DMS114 treated with DMSO at 0.1 percent for 48 hours (cell line): ENCODE results near the gene RBM12.

Experiments
- DNase-seq: peaks from one replicate; lab custom pipeline; 2025; ENCODE audit not compliant: unreplicated experiment; lab: John Stamatoyannopoulos, UW

The RBM12 gene

DNA sequence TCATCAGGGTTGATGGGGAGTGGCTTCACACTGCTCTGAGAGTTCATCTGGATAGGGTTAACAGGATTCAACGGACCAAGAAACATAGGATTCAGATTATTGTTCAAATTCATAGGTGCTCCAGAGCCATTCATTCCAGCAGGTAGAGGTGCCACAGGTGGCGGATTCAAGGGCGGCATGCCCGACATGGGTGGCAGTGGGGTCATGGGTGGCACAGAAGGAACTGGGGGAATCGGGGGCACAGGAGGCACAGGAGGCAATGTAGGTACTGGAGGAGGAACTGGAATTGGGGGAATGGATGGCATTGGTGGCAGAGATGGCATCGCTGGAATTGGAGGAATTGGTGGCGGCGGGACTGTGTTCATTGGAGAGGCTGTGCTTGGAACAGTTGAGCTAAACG lies 10.3 kb downstream of the RBM12 start:
- DNase-seq, result no peak

DNA sequence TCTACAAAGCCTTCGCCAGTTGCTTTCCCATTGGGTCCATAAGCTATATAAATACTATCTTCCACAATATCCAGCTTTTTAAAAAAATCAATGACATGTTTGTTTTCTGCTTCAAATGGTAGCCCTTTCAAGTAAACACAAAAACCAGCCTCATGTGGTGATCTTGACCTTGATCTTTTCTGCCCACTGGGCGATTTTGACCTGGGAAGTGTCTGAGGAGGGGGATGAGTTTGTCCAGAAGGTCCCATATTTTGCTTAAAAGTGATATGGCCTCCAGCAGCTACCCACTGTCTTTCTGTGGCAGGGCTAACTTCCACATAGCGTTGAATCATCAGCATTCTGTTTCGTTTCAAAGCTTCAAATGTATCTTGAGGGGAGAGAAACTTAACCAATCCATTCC lies 10.8 kb downstream of the RBM12 start:
- no peak for DNase-seq

DNA sequence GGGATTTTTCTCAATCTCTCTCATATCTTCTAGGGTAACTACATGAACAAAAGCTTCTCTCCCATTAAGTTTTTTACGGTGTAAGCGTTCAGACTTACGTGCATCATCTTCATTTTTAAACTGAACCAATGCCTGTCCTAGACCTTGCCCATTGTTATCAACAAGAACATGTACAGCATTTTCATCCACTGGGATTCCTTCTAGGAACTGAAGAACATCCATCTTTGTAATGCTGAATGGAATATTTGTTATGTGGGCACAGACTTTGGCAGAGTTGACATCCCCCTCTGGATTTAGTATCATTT lies 11.3 kb downstream of the RBM12 start:
- DNase-seq, result no peak

DNA sequence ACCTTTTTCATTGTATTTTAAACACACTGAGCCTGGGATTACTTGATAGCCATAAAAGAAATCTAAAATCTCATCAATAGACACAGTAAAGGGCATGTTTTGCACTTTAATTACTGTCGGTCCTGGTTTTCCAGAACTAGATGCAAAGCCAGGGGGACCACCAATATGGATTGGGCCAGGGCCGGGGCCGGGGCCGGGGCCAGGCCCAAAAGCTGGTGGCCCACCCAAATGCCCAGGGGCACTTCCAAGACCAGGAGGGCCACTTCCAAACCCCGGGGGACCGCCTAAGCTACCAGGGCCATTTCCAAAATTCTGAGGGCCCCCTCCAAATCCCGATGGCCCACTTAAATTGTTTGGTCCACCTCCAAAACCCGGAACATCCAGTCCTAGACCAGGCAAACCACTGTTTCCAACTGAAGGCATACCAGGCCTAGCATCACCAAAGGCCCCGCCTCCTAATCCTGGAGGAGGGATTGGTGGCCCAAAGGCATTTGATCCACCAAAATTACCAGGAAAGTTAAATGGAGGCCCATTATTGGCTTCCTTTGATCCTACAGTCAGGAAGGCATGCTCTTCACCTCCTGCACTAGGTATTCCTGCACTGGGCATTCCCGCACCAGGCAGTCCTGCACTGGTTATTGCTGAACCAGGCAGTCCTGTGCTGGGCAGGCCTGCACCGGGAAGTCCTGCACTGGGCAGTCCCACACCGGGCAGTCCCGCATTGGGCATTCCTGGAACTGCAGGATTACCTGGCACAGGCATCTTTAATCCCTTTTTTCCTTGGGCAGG lies 11.9 kb downstream of the RBM12 start:
- no peak for DNase-seq

DNA sequence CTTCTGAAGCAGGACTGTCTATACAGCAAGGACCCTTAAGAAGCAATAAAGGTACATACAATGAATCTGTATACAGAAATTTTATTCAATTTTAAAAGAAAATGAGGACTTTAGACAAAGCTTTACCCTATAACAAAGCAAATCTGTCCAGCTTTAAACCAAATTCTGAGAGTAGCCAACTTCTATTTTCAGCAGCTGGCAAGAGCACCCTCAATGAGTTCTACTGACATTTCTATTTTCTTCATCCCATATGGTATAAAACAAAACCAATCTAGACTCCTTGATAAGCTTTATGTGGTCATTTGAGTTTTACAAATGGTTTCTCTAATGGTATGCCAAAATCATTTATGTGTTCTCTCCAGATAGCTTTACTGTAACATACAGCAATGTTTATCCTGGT lies 12.7 kb downstream of the RBM12 start:
- no peak for DNase-seq

DNA sequence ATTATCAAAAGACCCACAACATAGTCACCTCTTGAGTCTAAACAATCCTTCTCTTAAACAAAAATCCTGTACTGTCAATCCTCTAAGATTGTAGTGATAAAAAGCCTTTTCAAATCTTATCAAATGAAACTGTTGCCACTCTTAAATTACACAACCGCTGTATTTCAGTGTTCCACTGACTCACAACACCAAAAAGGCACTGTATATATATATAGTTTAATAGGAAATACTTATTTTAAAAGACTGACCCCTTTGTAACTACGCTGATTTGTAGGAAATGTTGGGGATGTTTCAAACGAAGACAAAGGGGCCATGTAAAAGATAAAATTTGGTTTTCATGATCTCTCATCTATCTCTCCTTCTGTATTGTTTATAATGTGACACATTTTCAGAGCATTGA lies 14.1 kb downstream of the RBM12 start:
- DNase-seq, result no peak

DNA sequence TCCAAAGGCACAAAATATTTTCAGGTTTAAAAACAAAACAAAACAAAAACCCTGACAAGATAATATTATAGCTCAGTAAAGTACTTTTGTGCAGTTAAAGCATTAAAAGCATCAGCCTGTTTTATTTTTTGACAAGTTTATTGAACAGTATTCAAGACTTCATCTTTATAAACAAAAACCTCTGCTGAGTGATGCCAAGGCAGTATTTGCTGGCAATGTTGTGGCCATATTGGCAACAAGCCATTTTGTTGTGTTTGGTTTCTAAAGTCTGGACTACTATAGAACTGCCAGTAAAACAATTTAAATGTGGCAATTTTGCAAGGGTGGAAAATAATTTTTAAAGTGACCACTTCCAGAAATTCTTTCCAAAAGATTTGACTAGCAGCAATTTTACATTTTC lies 15.9 kb downstream of the RBM12 start:
- DNase-seq, result no peak

DNA sequence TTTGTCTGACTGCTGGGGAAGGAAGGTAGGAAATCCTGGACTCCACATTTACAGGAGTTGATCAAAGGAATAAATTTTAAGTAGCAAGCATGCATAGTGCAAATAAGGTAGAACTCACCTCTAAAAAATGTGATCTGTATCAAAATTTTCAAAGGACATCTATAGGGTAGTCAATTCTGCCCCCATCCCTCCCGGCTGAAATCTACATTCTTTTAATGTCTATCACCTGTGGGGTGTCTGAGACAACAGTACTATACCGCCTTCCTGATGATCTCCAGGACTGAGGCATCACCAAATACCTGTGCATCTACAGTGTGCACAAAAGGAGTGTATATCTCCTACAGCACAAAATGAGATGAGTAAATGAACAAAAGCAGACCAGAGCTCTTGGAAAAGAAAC lies 19.9 kb downstream of the RBM12 start:
- DNase-seq, result no peak

DNA sequence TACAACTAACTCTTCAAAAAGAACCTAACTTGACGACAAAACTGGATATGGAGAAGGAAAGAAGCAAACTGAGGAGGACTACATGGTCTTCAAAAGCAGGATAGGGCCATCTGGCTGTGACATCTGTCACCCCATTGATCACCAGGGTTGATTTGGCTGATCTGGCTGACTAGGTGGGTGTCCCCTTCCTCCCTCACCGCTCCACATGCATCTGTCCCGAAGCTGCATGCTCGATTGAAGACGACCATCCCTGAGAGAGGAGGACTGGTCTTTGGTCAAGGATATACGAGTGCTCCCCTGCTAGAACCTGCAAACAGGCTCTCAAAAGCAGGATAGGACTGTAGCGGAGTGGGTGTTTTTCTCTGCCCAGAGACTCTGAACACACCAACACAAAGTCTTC lies 21.7 kb downstream of the RBM12 start:
- no peak for DNase-seq

DNA sequence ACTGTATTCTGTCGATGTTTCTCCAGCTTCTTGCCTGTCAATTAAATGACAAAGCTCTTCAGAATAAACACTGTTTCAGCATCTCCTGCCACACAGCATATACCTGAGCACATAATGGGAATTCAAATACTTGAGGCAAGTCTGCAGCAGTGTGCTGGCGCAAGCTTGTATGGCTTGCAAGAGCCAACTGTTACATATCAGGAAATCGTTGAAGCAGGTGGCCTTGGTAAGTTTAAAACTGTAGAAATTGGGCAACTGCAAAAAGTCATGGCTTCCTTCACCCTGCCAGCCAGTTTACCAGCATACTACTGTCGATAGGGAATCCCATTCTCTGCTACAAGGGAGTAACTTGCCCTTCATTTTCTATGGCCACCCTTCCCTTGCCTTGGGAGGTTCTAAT lies 23.0 kb downstream of the RBM12 start:
- no peak for DNase-seq

DNA sequence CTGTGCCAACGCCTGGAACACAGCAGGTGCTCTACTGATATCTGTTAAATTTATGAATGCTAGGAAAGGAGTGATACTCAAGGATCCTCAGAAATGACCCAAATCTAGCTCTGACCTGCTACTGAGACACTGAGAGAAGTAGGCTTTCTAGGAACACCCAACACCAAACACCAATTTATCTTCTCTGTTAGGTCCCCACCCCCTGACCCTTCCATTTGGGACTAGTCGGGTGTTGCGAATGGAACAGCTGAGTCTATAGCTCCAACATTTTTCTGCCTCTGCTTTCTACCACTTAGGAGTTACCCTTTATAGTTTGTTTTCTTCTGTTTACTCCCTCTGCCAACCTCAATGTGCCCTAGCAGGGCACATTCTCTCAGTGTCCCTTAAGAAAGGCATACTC lies 24.0 kb downstream of the RBM12 start:
- DNase-seq, result no peak

DNA sequence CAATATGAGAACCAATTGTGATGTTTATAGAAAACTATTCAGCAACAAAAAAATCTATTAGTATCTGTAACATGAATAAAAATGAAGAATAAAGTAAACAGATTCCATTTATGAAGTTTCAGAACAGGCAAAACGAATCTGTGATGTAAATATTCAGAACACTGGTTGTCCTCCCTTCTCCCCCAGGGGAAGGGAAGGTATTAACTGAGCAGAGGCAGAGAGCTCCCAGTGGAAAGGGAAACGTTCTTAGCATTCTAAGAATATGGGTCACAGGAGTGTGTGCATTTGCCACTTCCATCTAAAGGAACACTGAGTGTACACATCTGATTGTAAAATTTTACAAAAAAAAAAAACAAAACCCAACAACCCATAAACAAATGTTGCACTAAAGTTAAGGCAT lies 25.9 kb downstream of the RBM12 start:
- no peak for DNase-seq

DNA sequence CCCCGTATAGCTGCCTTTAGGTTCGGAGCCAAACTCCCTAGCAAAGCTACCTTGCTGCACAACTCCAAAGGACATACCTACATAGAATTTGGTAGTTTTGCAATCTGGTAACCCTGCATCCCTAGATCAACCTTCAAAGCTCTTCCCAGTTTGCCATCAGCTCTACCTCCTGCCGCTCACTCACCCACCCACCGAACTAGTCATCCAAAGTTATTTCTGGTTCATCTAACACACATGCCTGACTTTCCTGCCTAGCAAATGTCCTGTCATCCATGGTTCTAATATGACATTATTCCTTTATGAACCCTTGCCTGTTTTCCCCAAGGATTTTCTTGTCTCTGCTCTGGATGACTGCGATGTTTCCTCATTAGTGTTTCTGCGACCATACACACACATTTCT lies 27.4 kb downstream of the RBM12 start:
- no peak for DNase-seq

DNA sequence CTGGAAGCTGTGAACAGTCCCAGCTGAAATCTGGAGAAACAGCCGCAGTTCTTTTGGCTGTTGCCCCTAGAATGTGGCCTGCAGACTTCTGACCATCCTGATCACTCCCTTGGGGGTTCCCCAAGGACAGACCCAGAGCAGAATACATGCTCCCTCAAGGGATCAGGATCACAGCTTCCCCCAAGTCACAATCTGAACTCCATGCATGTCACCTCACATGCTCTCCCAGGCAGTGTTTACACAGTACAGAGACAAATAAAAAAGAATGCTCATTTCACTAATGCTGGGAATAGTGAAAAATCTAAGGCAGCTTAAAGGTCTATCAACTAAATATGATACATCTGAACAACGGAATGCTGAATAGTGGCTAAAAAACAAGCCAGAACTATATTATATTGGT lies 28.6 kb downstream of the RBM12 start:
- DNase-seq, result no peak

DNA sequence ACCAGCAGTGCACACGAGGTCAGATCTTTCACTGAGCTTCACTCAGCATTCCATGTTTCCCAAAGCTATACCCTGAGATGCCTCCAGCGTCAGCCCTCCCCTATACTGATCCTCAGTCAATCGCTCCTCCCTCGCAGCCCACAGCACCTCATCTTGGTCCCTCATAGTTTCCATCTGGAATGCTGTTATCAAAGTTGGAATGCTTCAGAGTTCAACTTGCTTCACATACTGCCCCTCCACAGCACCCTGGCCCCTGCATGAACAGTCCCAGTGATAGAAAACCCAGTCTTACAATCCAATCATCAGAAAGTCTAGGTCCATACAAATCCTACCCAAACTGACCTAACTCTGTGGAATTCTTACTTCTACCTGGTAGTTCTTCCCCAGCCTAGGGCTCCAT lies 29.0 kb downstream of the RBM12 start:
- no peak for DNase-seq

DNA sequence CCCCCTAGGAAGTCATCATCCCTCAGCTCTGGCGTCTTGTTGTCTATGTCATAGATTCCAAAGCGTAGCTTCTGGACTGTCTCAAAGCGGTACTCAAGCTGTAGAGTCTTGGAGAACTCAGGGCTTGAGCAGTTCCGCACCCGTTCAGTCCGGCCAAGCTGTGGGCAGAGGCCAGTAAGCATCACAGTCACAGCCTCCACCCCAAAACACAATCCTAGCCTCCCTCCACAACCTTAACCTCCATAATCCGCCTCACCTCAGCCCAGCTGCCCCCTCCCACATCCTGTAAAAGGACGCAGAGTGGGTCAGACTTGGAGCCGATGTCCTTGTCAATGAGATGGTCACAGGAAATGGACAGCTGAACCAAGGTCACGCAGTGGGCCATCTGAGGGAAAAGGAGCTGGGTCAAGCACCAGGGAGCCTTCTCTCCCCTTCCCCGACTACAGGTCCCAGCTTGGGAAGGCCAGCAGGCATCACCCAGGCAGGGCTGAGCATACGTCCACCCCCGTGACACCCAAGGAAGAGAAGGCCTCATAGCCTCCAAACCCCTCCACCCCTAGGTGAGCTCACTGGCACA lies 32.1 kb downstream of the RBM12 start:
- no peak for DNase-seq

DNA sequence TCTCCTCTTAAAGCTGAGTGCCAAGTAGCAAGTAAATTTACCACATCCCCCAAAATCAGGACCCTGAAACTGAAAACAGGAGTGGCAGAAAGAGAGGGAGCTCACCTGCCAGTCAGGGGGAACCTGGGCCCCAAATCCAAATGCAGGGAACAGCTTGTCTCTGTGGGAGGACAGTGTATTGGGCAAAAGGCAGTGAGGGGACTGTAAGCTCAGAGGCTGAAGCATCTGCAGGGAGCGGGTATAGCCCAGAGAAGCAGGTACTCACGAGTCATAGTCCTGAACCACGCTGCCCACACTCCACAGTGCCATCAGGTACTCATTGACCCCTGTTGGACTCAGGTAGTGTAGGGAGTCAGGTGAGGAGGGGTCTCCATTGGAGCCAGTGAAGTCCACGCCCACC lies 34.1 kb downstream of the RBM12 start:
- no peak for DNase-seq

DNA sequence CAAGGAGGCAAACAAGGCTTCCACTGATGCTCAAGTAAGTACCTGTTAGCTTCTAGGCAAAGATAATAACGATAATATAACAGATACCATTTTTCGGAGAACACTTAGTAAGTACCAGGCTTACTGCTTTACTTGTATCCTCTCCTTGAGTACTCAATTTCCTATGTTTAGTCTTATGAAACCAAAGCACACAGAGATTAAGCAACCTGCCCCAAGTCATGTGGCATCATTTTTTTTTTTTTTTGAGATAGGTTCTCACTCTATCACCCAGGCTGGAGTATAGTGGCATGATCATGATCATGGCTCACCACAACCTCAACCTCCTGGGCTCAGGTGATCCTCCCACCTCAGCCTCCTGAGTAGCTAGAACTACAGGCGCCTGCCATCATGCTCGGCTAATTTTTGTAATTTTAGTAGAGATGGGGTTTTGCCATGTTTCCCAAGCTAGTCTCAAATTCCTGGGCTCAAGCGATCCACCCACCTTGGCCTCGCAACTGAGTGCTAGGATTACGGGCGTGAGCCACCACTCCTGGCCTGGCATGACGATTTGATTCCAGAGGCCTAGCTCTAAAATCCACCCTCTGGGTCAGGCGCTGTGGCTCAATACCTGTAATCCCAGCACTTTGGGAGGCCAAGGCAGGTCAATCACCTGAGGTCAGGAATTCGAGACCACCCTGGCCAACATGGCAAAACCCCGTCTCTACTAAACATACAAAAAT lies 35.1 kb downstream of the RBM12 start:
- no peak for DNase-seq

DNA sequence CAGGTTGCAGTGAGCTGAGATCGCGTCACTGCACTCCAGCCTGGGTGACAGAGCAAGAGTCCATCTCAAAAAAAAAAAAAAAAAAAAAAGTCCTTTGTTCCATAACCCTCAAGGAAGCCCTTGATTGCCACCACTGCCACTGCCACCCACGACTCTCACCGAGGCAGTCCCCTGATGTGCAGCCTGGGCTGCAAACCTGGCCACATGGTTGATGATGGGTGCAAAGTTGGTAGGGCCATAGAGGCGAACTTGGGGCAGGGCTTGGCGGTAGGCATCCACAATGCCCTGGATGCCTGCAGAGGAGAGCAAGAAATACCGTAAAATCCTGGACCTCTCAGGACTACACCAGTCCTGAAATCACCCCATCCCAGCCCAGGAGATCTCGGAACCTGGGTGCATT lies 37.6 kb downstream of the RBM12 start:
- DNase-seq, result no peak

DNA sequence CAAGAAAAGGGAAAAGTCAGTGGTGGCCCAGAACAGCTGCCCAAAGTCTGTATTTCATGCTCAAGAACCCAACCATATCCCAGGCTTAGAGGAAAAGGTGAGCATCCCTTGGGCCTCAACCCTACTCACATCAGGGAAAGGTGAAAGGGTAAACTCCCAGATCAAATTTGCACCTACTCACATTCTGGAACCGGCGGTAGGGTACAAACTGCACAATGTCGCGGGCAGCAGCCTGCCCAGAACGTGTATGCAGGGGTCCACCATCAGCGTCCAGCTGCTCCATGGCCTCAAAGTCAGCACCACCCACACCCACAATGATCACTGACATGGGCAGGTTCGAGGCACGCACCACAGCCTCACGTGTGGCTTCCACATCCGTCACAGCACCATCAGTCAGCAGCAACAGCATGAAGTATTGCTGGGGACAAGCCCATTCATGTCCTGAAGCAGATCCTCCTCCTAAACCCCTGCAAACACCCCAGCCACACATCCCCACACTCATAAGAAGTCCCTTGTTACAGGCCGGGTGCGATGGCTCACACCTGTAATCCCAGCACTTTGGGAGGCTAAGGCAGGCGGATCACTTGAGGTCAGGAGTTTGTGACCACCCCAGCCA lies 38.2 kb downstream of the RBM12 start:
- DNase-seq, result no peak

DNA sequence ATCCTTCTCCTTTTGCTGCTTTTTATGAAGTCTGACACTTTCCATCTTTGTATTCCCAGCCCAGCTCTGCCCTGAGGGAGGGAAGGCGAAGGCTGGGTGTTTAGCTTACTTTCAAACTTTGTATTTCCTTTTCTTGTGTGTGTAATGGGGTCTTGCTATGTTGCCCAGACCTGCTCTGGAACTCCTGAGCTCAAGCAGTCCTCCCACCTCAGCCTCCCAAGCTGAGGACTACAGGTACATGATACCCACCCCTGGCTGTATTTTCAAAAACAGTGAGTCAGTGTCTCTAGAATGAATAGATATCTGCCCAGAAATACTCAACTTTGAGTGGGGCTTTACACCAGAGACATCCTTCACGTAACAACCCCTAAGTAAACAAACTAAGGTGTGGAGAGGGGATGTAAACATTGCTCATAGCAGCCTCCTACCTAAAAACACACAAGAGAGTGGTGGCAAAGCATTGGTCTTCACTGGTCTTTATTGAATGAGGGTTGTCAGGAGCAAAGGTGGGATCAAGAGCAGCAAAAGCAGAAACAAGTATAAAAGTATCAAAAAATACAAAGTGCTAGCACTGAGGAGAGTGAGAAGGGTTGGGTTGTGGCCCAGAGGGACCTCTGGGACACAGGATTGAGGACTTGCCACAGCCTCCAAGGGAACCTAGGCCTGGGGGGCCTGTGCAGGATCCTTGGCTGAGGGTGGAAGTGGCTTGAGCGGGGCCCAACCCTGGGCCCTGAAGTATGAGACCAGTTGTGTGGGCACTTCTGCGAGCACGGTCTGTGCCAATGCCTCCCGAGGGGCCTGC lies 38.9 kb downstream of the RBM12 start:
- DNase-seq, result no peak
